Fibroblast of lung (primary cell): ENCODE data around the gene CHST13. TPM values are rescaled to one million over a fixed set of nuclear protein-coding genes. Genes with fewer than 3 reads are reported as not detected.

Source experiments
- DNase-seq, 2 donors: peaks; one replicate each; pipeline versions ENCODE4 v3.0.0 to v3.0.0-alpha.2; 2010; ENCODE audit warnings: low read depth in 2 of 2
- H2AFZ ChIP-seq: 2 replicates; pipeline ENCODE4 v1.5.1; 2012; ENCODE audit warnings: low read length, control low read depth, inconsistent platforms
- H3K27ac ChIP-seq: 2 replicates; pipeline ENCODE4 v1.5.1; 2011; ENCODE audit warnings: low read length, control low read depth; ENCODE audit not compliant: insufficient read depth
- H3K27me3 ChIP-seq: 2 replicates; pipeline ENCODE4 v1.5.1; 2011; ENCODE audit warnings: mild to moderate bottlenecking, low read length; ENCODE audit not compliant: control insufficient read depth, insufficient read depth
- H3K36me3 ChIP-seq: 2 replicates; pipeline ENCODE4 v1.5.1; 2011; ENCODE audit warnings: low read length; ENCODE audit not compliant: control insufficient read depth, insufficient read depth
- H3K4me1 ChIP-seq: 2 replicates; pipeline ENCODE4 v1.5.1; 2011; ENCODE audit warnings: low read length; ENCODE audit not compliant: control insufficient read depth, insufficient read depth; ENCODE audit errors: extremely low read depth
- H3K4me2 ChIP-seq: 2 replicates; pipeline ENCODE4 v1.5.1; 2011; ENCODE audit warnings: low read length, control low read depth; ENCODE audit not compliant: insufficient read depth; ENCODE audit errors: extremely low read depth
- H3K4me3 ChIP-seq, 4 experiments: fragments of 200-600 bp in 1 of 4; sonication (generic) in 1 of 4; replicated peaks in 1 of 4; 2 replicates each; pipeline ENCODE4 v1.5.1; 2011 to 2016; ENCODE audit warnings: low read length in 4 of 4, low read depth in 3 of 4, mild to moderate bottlenecking in 3 of 4, control low read depth in 2 of 4, inconsistent platforms in 1 of 4, mixed read lengths in 1 of 4; ENCODE audit not compliant: insufficient read depth in 1 of 4; ENCODE audit errors: control extremely low read depth in 1 of 4
- H3K79me2 ChIP-seq: 2 replicates; pipeline ENCODE4 v1.5.1; 2012; ENCODE audit warnings: mild to moderate bottlenecking, low read length, inconsistent platforms; ENCODE audit not compliant: control insufficient read depth, insufficient read depth
- H3K9ac ChIP-seq: 2 replicates; pipeline ENCODE4 v1.5.1; 2011; ENCODE audit warnings: mild to moderate bottlenecking, low read length, control low read depth; ENCODE audit not compliant: insufficient read depth
- H3K9me3 ChIP-seq: 2 replicates; pipeline ENCODE4 v1.5.1; 2012; ENCODE audit warnings: low read depth, low read length; ENCODE audit not compliant: control insufficient read depth, insufficient read depth
- H4K20me1 ChIP-seq: 2 replicates; pipeline ENCODE4 v1.5.1; 2011; ENCODE audit warnings: low read length; ENCODE audit not compliant: control insufficient read depth, insufficient read depth; ENCODE audit errors: extremely low read depth
- EZH2 ChIP-seq: IDR thresholded peaks from 2 replicates; pipeline ENCODE4 v1.5.1; 2012; ENCODE audit warnings: low read length, control low read depth, mild to moderate bottlenecking; ENCODE audit errors: missing control alignments
- polyA plus RNA-seq, 2 donors: library from polyadenylated mRNA; depleted of rRNA in 1 of 2; stranded (reverse) in 1 of 2; unstranded in 1 of 2; fragments of >200 nt; gene quantifications; 2 replicates each; pipeline ENCODE4 v1.2.1, GENCODE V29; 2011 to 2012; ENCODE audit warnings: missing spikeins in 1 of 2
- total RNA-seq: library from RNA; depleted of rRNA; stranded (reverse); fragments of >200 nt; gene quantifications from 2 replicates; pipeline ENCODE4 v1.2.1, GENCODE V29; 2014
- TF ChIP-seq, protein P1 (sequence below), 2 donors: IDR thresholded peaks in 1 of 2; conservative IDR thresholded peaks in 1 of 2; 1 replicate in 1 of 2; 2 replicates in 1 of 2; pipeline ENCODE4 v1.5.1; 2011 to 2012; ENCODE audit warnings: low read length in 2 of 2, control low read depth in 1 of 2, inconsistent platforms in 1 of 2, low read depth in 1 of 2, mild to moderate bottlenecking in 1 of 2

CHST13 gene
- total and polyA plus RNA-seq, 2 donors (not counting 1 experiment from before 2014, with no cell fraction given): under 0.01 TPM; not detected in 1

DNA sequence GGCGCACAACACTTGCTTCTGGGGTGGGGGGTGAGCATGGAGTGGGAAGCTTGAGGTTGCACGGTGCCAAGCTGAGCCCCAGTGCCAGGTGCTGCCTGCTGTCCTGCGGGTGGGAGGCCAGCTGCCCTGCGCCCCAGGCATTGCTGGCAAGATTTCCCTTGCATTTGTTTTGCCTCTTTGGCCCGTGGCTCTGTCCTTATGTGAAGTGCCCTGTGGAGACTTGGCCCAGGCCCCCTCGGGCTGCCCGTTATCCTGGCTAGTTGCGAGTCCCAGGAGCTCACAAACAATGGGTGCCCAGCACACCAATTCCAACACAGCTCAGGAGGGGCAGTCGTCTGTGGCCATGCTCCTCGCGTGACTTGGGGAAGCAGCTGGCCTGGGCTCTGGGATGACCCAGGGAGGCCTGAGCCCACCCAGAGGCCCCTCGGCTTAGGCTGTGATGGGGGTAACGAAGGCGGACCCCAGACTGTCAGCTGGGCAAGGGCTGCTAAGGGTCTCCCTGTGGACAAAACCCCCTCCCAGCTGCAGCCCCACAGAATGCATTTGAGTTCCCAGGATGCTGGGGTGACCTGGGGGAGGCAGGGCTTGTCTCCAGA lies 28.8 kb downstream of the CHST13 start:
- H4K20me1 ChIP-seq: no peaks in the 10 kb centered on the region
- TF ChIP-seq EZH2: no peak
- TF ChIP-seq, protein P1, sequence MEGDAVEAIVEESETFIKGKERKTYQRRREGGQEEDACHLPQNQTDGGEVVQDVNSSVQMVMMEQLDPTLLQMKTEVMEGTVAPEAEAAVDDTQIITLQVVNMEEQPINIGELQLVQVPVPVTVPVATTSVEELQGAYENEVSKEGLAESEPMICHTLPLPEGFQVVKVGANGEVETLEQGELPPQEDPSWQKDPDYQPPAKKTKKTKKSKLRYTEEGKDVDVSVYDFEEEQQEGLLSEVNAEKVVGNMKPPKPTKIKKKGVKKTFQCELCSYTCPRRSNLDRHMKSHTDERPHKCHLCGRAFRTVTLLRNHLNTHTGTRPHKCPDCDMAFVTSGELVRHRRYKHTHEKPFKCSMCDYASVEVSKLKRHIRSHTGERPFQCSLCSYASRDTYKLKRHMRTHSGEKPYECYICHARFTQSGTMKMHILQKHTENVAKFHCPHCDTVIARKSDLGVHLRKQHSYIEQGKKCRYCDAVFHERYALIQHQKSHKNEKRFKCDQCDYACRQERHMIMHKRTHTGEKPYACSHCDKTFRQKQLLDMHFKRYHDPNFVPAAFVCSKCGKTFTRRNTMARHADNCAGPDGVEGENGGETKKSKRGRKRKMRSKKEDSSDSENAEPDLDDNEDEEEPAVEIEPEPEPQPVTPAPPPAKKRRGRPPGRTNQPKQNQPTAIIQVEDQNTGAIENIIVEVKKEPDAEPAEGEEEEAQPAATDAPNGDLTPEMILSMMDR (conservative IDR thresholded peaks at IDR 0.05 in 1 of 2, IDR thresholded peaks at IDR 0.05 in 1 of 2; ENCODE audit: low read depth in 1 of 2, low read length in 2 of 2): no peak

DNA sequence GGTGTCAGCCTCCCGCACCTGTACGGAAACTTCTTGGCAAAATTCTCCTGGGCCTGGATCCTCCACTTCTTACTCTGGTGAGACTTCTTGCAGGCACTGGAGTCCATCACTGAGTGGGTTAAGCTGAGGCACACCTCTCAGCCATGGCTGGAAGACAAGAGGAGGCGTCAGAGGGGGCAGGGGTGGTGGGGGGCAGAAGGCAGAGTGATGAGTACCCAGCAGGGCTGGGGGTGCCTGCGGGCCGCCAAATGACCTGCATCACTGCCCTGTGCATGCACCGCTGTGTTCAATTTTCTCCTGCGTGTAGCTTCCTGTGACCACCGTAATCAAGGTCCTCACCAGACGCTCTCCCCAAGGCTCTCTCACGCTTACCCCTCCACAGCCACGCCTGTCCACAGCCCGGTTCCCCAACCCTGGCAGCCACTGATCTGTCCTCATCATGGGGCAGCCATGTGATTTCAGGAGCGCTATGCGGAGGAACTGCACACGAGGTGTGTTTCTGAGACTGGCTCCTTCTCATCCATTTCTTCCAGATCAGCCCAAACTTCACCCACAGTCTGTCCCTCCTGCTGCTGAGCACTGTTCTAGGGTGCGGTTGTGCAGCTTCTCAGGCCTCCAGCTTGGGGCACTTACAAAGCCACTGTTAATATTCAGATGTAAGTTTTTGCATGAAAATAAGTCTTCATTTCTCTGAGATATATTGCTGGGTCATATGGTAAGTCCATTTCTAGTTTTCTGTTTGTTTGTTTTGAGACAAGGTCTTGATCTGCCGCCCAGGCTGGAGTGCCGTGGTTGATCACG lies 29.5 kb downstream of the CHST13 start:
- Histone ChIP-seq H3K4me3 (no peak overlapping the region), H2AFZ (no peak overlapping the region), H4K20me1 (no peaks in the 10 kb centered on the region), H3K36me3 (no peaks in the 10 kb centered on the region), H3K27ac (no peak overlapping the region), H3K79me2 (no peaks in the 10 kb centered on the region), H3K4me2 (no peak overlapping the region), H3K27me3 (peaks cover 3% of the 10 kb centered on the region), H3K9me3 (no peaks in the 10 kb centered on the region), H3K4me1 (no peaks in the 10 kb centered on the region), H3K9ac (no peak overlapping the region)
- TF ChIP-seq, protein P1 (conservative IDR thresholded peaks at IDR 0.05 in 1 of 2, IDR thresholded peaks at IDR 0.05 in 1 of 2; ENCODE audit: low read depth in 1 of 2, low read length in 2 of 2): no peak
- no peak for TF ChIP-seq EZH2
- no peak for DNase-seq

More for the DNA sequence above, 28.8 kb downstream of the CHST13 start:
- H3K79me2 ChIP-seq: no peaks in the 10 kb centered on the region
- no peak overlapping the region for H3K9ac ChIP-seq
- no peak for DNase-seq
- H3K9me3 ChIP-seq: no peaks in the 10 kb centered on the region
- no peak overlapping the region for H3K4me2 ChIP-seq
- no peaks in the 10 kb centered on the region for H3K36me3 ChIP-seq
- no peak overlapping the region for H2AFZ ChIP-seq
- H3K4me3 ChIP-seq: no peak overlapping the region
- H3K27ac ChIP-seq: no peak overlapping the region
- no peaks in the 10 kb centered on the region for H3K4me1 ChIP-seq
- H3K27me3 ChIP-seq: peaks cover 5% of the 10 kb centered on the region

DNA sequence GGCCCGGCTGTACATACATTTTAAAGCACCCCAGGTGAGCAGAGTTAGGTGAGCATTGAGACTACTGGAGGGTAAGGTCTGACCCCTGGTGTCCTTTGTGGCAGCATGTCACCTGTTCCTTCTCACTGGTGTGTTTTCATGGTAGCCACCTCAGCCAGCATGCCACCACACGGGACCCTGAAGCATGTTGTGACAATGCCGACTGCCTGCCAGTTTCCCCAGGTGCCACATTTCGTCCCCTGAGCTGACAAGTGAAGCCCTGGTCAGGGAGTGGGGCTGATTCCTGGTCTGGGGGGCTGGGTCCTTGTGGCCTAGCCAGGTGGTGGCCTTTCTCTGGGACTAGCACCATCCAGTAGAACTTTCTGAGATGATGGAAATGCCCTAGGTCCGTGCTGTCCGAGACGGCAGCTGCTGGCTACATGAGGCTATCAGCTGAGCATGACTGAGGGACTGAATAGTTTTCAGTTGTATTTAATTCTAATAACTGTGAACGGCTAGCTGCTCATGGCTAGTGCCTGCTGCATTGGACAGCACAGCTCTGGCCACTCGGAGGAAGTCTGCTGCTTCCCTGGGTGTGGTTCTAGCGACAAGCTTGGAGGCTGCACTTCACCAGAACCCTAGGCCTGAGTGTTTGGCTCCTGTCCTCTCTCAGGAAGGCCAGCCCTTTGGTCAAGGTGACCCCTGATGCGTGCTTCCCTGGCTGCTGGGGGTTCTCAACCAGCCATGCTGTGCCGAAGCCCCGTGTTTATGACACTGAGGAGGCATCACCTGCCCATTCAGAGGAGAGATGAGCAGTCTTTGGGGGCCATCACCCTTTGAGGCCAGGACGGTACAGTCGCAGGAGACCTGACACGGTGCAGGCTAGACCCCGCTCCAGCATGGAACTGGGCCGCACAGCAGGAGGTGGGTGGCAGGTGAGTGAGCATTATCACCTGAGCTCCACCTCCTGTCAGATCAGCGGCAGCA lies 30.9 kb downstream of the CHST13 start:
- DNase-seq: no peak
- Histone ChIP-seq H3K27me3 (no peaks in the 10 kb centered on the region), H3K9ac (no peak overlapping the region), H3K27ac (no peak overlapping the region), H4K20me1 (no peaks in the 10 kb centered on the region), H3K4me3 (no peak overlapping the region), H2AFZ (no peak overlapping the region), H3K79me2 (no peaks in the 10 kb centered on the region), H3K9me3 (no peaks in the 10 kb centered on the region), H3K4me1 (no peaks in the 10 kb centered on the region), H3K4me2 (no peak overlapping the region), H3K36me3 (no peaks in the 10 kb centered on the region)
- TF ChIP-seq, protein P1 (conservative IDR thresholded peaks at IDR 0.05 in 1 of 2, IDR thresholded peaks at IDR 0.05 in 1 of 2; ENCODE audit: low read depth in 1 of 2, low read length in 2 of 2): no peak
- no peak for TF ChIP-seq EZH2
